ENCODE measurements around the gene PGP.

DNA sequence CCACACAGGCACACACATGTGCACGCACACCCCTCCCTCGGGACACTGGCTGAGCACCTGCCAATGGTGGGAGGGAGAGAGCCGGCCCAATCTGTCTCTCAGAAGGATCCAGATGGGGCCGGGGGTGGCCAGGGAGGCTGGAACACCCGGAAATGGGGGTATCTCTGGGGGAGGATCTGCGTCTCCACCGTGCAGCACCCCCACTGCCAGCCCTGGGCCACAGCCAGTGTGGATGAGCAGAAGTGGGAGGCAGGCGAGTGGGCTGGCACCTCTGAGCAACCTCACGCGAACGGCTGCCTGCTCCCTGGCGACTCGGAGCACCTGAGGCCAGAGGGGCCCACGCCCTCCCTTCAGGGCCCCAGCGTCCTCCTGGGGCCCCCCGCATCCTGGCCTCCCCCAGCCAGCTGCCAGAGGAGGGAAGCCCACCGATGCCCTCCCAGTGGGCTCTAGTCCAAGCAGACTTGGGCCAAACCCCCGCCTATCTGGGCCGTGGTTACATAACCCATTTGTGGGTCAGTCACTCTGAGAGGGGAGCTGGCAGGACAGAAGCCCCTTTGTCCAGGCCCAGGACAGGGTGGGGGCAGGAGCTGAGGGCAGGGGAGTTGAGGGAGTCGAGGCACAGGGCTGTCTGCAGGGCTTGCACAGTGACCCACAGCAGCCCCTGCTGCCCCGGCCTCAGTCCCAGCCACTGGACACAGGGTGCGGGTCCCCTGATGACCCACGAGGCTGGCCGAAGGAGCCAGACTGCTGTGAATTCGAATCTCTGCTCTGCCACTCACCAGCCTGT, 23.8 kb downstream of the PGP start:
- TF ChIP-seq, protein P1, sequence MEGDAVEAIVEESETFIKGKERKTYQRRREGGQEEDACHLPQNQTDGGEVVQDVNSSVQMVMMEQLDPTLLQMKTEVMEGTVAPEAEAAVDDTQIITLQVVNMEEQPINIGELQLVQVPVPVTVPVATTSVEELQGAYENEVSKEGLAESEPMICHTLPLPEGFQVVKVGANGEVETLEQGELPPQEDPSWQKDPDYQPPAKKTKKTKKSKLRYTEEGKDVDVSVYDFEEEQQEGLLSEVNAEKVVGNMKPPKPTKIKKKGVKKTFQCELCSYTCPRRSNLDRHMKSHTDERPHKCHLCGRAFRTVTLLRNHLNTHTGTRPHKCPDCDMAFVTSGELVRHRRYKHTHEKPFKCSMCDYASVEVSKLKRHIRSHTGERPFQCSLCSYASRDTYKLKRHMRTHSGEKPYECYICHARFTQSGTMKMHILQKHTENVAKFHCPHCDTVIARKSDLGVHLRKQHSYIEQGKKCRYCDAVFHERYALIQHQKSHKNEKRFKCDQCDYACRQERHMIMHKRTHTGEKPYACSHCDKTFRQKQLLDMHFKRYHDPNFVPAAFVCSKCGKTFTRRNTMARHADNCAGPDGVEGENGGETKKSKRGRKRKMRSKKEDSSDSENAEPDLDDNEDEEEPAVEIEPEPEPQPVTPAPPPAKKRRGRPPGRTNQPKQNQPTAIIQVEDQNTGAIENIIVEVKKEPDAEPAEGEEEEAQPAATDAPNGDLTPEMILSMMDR (conservative IDR thresholded peaks at IDR 0.05; ENCODE audit: low read depth, low read length) = no peak
- TF ChIP-seq RFX5 (IDR thresholded peaks at IDR 0.05; ENCODE audit: low read depth, low read length) (no peak), MAZ (IDR thresholded peaks at IDR 0.05; ENCODE audit: borderline replicate concordance, low read depth, low read length) (no peak), POLR2A (IDR thresholded peaks at IDR 0.05; ENCODE audit: low read depth, low read length) (no peak), MAFK (IDR thresholded peaks at IDR 0.05; ENCODE audit: low read depth, low read length) (no peak), RAD21 (IDR thresholded peaks at IDR 0.05; ENCODE audit: low read length) (no peak), SMC3 (IDR thresholded peaks at IDR 0.05; ENCODE audit: low read depth, low read length) (no peak), FOS (IDR thresholded peaks at IDR 0.05; ENCODE audit: low read depth, low read length) (no peak)
